ENCODE results near the gene BUD23. TPM values are rescaled to one million over a fixed set of nuclear protein-coding genes. Genes with fewer than 3 reads are reported as not detected.
A peak's percentile ranks its signal among the peaks of the same experiment; 100 is the strongest.
"Not testable (repeated sequence)": the region's sequence is repeated elsewhere in the genome, so short reads cannot be mapped to it uniquely, and the experiment has no call there.

Gene BUD23
- total and polyA plus RNA-seq, 2 experiments from 2014 or later: 36.2 to 98.5 TPM

DNA sequence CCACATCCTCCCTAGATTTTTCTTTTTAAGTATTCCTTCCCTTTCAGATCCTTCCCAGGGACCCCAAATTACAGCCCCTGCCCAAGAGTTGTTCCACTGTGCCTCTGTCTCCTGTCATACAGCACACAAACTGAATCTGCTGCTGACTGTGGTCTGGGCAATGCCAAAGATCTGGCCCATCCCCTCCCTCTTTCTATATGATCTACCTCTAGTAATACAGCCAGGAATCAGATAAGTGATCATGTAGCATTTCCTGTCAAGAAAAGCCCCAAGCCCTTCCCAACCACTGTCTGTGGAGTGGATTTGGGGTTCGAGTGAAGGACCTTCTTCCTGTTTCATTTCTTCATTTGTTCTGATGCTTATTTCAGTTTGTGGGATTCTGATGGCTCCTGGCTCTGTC, 29.4 kb downstream of the BUD23 start:
- Histone ChIP-seq H3F3A (ENCODE audit: insufficient read depth) (peaks cover 21% of the 10 kb centered on the region), H2AFZ (no peak overlapping the region), H3K4me1 (ENCODE audit: insufficient read depth) (peaks cover 27% of the 10 kb centered on the region), H3K4me3 (no peak overlapping the region), H3K9ac (no peak overlapping the region), H3K36me3 (ENCODE audit: low read depth) (no peaks in the 10 kb centered on the region), H3K27me3 (replicated peaks; ENCODE audit: insufficient read depth) (no peaks in the 10 kb centered on the region), H3K9me2 (ENCODE audit: insufficient read depth) (no peaks in the 10 kb centered on the region), H4K20me1 (ENCODE audit: insufficient read depth) (peaks cover 13% of the 10 kb centered on the region), H3K9me3 (ENCODE audit: low read depth) (no peaks in the 10 kb centered on the region), H3K27ac (no peak overlapping the region), H3K4me2 (ENCODE audit: unreplicated experiment) (no peak overlapping the region), H3K79me2 (ENCODE audit: insufficient read depth) (peaks cover 94% of the 10 kb centered on the region)
- 88 to 100% methylated on average over 1 of the region's 1 CpG for WGBS, 2 experiments (ENCODE audit: low coverage in 1 of 2, low lambda C conversion rate in 2 of 2, missing lambda C conversion rate in 2 of 2)
- in situ Hi-C loops (cut with MboI): no loop called here
- TF ChIP-seq EZH2 (IDR thresholded peaks at IDR 0.05; ENCODE audit: insufficient read depth, poor library complexity, severe bottlenecking) (no peak), EZH2phosphoT487 (IDR thresholded peaks at IDR 0.05; ENCODE audit: insufficient read depth, low read depth) (no peak)
- DNase-seq: no peak

DNA sequence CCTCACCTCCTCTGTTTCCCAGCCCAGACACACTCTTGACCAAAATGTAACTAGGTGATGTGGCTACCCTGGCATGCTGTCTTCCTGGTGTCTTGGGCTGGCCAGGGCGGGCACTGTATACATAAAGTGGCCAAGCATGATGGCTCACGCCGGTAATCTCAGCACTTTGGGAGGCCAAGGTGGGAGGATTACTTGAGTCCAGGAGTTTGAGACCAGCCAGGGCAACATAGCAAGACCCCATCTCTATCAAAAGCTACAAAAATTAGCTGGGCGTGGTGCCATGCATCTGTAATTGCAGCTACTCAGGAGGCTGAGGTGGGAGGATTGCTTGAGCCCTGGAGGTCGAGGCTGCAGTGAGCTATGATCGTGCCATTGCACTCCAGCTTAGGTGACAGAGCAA, 29.9 kb downstream of the BUD23 start:
- H2AFZ ChIP-seq; H3K9ac ChIP-seq; H3K27me3 ChIP-seq (replicated peaks; ENCODE audit: insufficient read depth); in situ Hi-C loops (cut with MboI); H3K4me3 ChIP-seq; H3K9me3 ChIP-seq (ENCODE audit: low read depth); H3K9me2 ChIP-seq (ENCODE audit: insufficient read depth); H3K27ac ChIP-seq; H3K36me3 ChIP-seq (ENCODE audit: low read depth); H3K4me2 ChIP-seq (ENCODE audit: unreplicated experiment); DNase-seq: not testable (repeated sequence)
- peaks cover 13% of the 10 kb centered on the region for H4K20me1 ChIP-seq (ENCODE audit: insufficient read depth)
- peaks cover 28% of the 10 kb centered on the region for H3K4me1 ChIP-seq (ENCODE audit: insufficient read depth)
- 98 to 100% methylated on average over 6 of the region's 6 CpGs for WGBS, 2 experiments (ENCODE audit: low coverage in 1 of 2, low lambda C conversion rate in 2 of 2, missing lambda C conversion rate in 2 of 2)
- H3K79me2 ChIP-seq (ENCODE audit: insufficient read depth): peaks cover 91% of the 10 kb centered on the region
- H3F3A ChIP-seq (ENCODE audit: insufficient read depth): peaks cover 21% of the 10 kb centered on the region

DNA sequence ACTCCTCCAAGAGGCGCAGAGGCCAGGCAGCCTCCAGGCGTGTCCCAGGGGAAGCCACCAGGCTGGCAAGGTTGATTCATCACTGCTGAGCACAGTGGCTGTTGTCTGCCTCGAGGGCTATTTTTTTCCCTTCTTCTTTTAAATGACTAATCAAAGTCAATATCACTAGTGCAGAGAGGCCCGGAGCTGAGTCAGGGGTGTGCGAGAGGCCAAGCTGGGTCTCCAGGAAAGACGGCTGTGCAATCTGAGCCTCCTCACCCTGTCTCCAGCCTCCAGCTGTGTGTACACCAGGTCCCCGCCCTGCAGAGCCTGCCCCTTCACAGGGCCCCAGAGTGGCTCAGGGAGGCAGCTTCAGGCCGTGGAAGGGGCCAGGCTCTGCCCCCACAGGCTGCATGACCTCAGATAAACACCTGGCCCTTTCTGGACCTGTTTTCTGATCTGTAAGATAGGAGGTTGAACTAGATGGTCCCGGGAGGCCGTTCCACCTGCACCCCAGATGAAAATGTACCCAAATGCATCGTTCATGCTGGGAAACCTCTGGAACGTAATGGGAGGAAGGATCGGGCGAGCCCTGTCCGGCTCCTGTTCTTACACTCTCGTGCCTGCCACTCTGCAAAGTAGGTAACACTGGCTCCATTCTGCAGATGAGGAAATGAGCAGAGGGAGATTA, 32.4 kb downstream of the BUD23 start:
- Histone ChIP-seq H3K79me2 (ENCODE audit: insufficient read depth) (peaks cover 77% of the 10 kb centered on the region), H3K4me3 (peak overlapping the region; percentile 21; the same call in 1 of the 2 replicates), H3K27ac (peak overlapping the region; percentile 91)

GRCh38 chr7:73716318-73716890, 33.0 kb downstream of the BUD23 start:
- Histone ChIP-seq H3K9me3 (ENCODE audit: low read depth) (no peaks in the 10 kb centered on the region), H2AFZ (no peak overlapping the region), H3K4me2 (ENCODE audit: unreplicated experiment) (peak overlapping the region; percentile 29), H3K36me3 (ENCODE audit: low read depth) (no peaks in the 10 kb centered on the region), H3F3A (ENCODE audit: insufficient read depth) (peaks cover 21% of the 10 kb centered on the region), H3K79me2 (ENCODE audit: insufficient read depth) (peaks cover 70% of the 10 kb centered on the region), H3K27me3 (replicated peaks; ENCODE audit: insufficient read depth) (no peaks in the 10 kb centered on the region), H4K20me1 (ENCODE audit: insufficient read depth) (peaks cover 8% of the 10 kb centered on the region; the same call in 1 of the 2 replicates), H3K4me3 (peak overlapping the region; percentile 20; the same call in 1 of the 2 replicates), H3K9ac (peak overlapping the region; percentile 94), H3K9me2 (ENCODE audit: insufficient read depth) (no peaks in the 10 kb centered on the region), H3K27ac (peak overlapping the region; percentile 91), H3K4me1 (ENCODE audit: insufficient read depth) (peaks cover 28% of the 10 kb centered on the region)
- DNase-seq: no peak
- 77 to 78% methylated on average over 4 of the region's 4 CpGs for WGBS, 2 experiments (ENCODE audit: low coverage in 1 of 2, low lambda C conversion rate in 2 of 2, missing lambda C conversion rate in 2 of 2)
- in situ Hi-C loops (cut with MboI): no loop called here
- TF ChIP-seq EZH2 (IDR thresholded peaks at IDR 0.05; ENCODE audit: insufficient read depth, poor library complexity, severe bottlenecking): no peak
- no peak for TF ChIP-seq EZH2phosphoT487 (IDR thresholded peaks at IDR 0.05; ENCODE audit: insufficient read depth, low read depth)

More for the DNA sequence above, 32.4 kb downstream of the BUD23 start:
- Histone ChIP-seq H3F3A (ENCODE audit: insufficient read depth) (peaks cover 21% of the 10 kb centered on the region), H3K9ac (peak overlapping the region; percentile 94), H3K4me2 (ENCODE audit: unreplicated experiment) (peak overlapping the region; percentile 39), H2AFZ (no peak overlapping the region), H3K4me1 (ENCODE audit: insufficient read depth) (peaks cover 28% of the 10 kb centered on the region), H4K20me1 (ENCODE audit: insufficient read depth) (peaks cover 13% of the 10 kb centered on the region), H3K36me3 (ENCODE audit: low read depth) (no peaks in the 10 kb centered on the region), H3K9me2 (ENCODE audit: insufficient read depth) (no peaks in the 10 kb centered on the region), H3K9me3 (ENCODE audit: low read depth) (no peaks in the 10 kb centered on the region), H3K27me3 (replicated peaks; ENCODE audit: insufficient read depth) (no peaks in the 10 kb centered on the region)
- in situ Hi-C loops (cut with MboI): no loop called here
- peak; percentile 99 for DNase-seq
- TF ChIP-seq EZH2 (IDR thresholded peaks at IDR 0.05; ENCODE audit: insufficient read depth, poor library complexity, severe bottlenecking): no peak
- no peak for TF ChIP-seq EZH2phosphoT487 (IDR thresholded peaks at IDR 0.05; ENCODE audit: insufficient read depth, low read depth)
- 41 to 44% methylated on average over 16 of the region's 16 CpGs for WGBS, 2 experiments (ENCODE audit: low coverage in 1 of 2, low lambda C conversion rate in 2 of 2, missing lambda C conversion rate in 2 of 2)

Measured in GM23248 (cell line).